ENCODE measurements around the gene EDC4. TPM values are rescaled to one million over a fixed set of nuclear protein-coding genes. Genes with fewer than 3 reads are reported as not detected.

The EDC4 gene
- total and polyA plus RNA-seq, 2 of the 13 experiments (the other 11 are each of a cell fraction or from before 2014, with no cell fraction given) = 51.4 to 59.1 TPM

- TF ChIP-seq, protein P1, sequence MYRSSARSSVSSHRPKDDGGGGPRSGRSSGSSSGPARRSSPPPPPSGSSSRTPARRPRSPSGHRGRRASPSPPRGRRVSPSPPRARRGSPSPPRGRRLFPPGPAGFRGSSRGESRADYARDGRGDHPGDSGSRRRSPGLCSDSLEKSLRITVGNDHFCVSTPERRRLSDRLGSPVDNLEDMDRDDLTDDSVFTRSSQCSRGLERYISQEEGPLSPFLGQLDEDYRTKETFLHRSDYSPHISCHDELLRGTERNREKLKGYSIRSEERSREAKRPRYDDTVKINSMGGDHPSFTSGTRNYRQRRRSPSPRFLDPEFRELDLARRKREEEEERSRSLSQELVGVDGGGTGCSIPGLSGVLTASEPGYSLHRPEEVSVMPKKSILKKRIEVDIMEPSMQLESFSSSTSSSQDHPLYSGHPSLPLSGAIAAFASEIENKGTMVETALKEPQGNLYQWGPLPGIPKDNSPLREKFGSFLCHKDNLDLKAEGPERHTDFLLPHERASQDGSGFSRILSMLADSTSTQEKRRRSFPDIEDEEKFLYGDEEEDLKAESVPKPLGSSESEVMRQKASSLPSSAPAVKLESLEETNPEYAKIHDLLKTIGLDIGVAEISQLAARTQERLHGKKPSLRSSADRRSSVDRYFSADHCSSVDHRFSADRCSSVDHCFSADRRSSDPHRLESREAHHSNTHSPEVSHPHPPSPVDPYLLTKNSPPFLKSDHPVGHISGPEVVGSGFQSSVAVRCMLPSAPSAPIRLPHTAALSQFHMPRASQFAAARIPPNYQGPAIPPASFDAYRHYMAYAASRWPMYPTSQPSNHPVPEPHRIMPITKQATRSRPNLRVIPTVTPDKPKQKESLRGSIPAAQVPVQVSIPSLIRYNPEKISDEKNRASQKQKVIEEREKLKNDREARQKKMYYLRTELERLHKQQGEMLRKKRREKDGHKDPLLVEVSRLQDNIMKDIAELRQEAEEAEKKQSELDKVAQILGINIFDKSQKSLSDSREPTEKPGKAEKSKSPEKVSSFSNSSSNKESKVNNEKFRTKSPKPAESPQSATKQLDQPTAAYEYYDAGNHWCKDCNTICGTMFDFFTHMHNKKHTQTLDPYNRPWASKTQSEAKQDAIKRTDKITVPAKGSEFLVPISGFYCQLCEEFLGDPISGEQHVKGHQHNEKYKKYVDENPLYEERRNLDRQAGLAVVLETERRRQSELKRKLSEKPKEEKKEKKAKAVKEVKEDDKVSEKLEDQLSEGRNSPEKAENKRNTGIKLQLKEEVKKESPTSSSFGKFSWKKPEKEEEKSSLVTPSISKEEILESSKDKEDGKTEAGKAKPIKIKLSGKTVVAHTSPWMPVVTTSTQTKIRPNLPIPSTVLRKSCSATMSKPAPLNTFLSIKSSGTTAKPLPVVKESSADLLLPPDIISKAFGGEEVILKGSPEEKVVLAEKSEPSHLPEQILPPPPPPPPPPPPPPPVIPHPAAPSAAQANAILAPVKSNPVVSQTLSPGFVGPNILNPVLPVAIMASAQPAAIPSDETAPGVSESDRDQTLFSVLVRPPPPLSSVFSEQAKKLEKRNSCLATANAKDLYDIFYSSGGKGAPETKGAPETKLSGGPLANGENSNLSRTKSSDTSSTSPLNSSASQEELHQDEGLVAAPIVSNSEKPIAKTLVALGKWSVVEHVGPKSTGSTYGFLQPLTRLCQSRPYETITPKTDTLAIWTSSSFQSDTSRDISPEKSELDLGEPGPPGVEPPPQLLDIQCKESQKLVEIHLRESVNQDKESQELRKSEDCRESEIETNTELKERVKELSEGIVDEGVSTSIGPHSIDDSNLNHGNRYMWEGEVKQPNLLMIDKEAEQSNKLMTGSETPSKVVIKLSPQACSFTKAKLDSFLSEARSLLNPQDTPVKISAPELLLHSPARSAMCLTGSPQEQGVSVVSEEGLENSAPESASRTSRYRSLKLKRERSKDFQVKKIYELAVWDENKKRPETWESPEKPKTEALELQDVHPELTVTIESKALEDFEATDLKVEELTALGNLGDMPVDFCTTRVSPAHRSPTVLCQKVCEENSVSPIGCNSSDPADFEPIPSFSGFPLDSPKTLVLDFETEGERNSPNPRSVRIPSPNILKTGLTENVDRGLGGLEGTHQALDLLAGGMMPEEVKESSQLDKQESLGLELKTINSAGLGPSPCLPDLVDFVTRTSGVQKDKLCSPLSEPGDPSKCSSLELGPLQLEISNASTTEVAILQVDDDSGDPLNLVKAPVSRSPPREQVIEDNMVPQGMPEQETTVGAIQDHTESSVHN (CRISPR knock-in tag; IDR thresholded peaks at IDR 0.05) = no peak
- TF ChIP-seq KLF12 (CRISPR knock-in tag; IDR thresholded peaks at IDR 0.05; ENCODE audit: borderline replicate concordance) (no peak), FOSL2 (CRISPR knock-in tag; IDR thresholded peaks at IDR 0.05) (peak; percentile 87), BCL3 (CRISPR knock-in tag; IDR thresholded peaks at IDR 0.05) (0 out of 2 replicates have a peak, but pooled peaks have one; percentile 67), HMG20A (CRISPR knock-in tag; IDR thresholded peaks at IDR 0.05; ENCODE audit: borderline replicate concordance) (no peak; the same call in 1 of the 2 replicates), SOX6 (IDR thresholded peaks at IDR 0.05) (no peak), SOX6 (CRISPR knock-in tag; IDR thresholded peaks at IDR 0.05) (peak; percentile 90), SETDB1 (CRISPR knock-in tag; IDR thresholded peaks at IDR 0.05; ENCODE audit: borderline replicate concordance) (no peak), DMAP1 (CRISPR knock-in tag; IDR thresholded peaks at IDR 0.05) (peak; percentile 29; the same call in 1 of the 2 replicates), ZNF547 (CRISPR knock-in tag; IDR thresholded peaks at IDR 0.05) (peak; percentile 47; the same call in 1 of the 2 replicates), ZNF850 (CRISPR knock-in tag; conservative IDR thresholded peaks at IDR 0.05) (no peak), ZNF720 (CRISPR knock-in tag; IDR thresholded peaks at IDR 0.05) (no peak), MAZ (IDR thresholded peaks at IDR 0.05; ENCODE audit: borderline replicate concordance, low read depth, low read length) (peak; percentile 42; the same call in 1 of the 2 replicates), MAZ (CRISPR knock-in tag; IDR thresholded peaks at IDR 0.05; ENCODE audit: low read depth) (0 out of 2 replicates have a peak, but pooled peaks have one; percentile 43), SP5 (CRISPR knock-in tag; IDR thresholded peaks at IDR 0.05; ENCODE audit: borderline replicate concordance, low read depth) (peak; percentile 86), RFX1 (IDR thresholded peaks at IDR 0.05) (peak; percentile 99), RBM22 (optimal IDR thresholded peaks at IDR 0.05; ENCODE audit: low read length) (peak; percentile 89), KMT2B (CRISPR knock-in tag; IDR thresholded peaks at IDR 0.05) (no peak), SAFB2 (CRISPR knock-in tag; IDR thresholded peaks at IDR 0.05; ENCODE audit: borderline replicate concordance, low read depth) (peak; percentile 68; the same call in 1 of the 2 replicates), FOXP4 (CRISPR knock-in tag; IDR thresholded peaks at IDR 0.05) (peak; percentile 92)
Observed at GRCh38 chr16:67857547-67858233, 15.2 kb upstream of the EDC4 start (continued).
